ENCODE measurements around the gene ANK3.

- TF ChIP-seq POLR2A (IDR thresholded peaks at IDR 0.05): no peak
- TF ChIP-seq CTCF (IDR thresholded peaks at IDR 0.05): no peak
Measured at GRCh38 chr10:60281331-60281730, 108.3 kb downstream of the ANK3 start.
